A673 (cell line): ENCODE data around the gene ZC3H14.

Experiments used
- CTCF ChIP-seq: fragments of 300-800, 200-600 bp; sonication (generic); conservative IDR thresholded peaks from 2 replicates; pipeline ENCODE4 v1.5.1; 2017; ENCODE audit warnings: low read depth, mild to moderate bottlenecking, antibody characterized with exemption, low read length, moderate library complexity, mixed read lengths
- EZH2 ChIP-seq: fragments of 200-600 bp; sonication (generic); IDR thresholded peaks from 2 replicates; pipeline ENCODE4 v1.6.1; 2017; ENCODE audit warnings: borderline replicate concordance, low read depth, mild to moderate bottlenecking, mixed read lengths, antibody characterized with exemption, low read length; ENCODE audit not compliant: poor library complexity, severe bottlenecking

DNA sequence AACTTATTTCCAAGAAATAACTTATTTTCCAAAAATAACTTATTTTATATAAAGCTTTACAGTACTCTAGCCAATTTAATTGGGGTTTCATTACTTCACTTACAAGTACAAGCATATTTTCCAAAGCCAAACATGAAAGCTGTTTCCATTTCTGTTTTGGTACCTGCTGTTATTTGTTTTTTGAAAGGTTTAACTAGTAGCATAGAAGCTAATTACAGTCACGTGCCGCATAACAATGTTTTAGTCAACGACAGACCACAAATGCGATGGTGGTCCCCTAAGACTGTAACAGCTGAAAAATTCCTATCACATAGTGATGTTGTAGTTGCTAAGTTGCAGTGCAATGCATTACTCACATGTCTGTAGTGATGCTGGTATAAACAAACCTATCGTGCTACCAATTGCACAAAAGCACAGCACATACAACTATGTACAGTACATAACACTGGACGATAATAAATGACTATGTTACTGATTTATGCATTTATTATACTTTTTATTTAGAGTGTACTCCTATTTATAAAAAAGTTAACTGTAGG lies 29.7 kb upstream of the ZC3H14 start:
- TF ChIP-seq CTCF (no peak), EZH2 (no peak)
